Esophagus muscularis mucosa (tissue), 3 donors: ENCODE measurements around the gene ATG9A.

ENCODE experiments used
- POLR2A ChIP-seq: fragments of 450-650 bp; IDR thresholded peaks from one replicate; pipeline ENCODE4 v1.6.1; 2017; ENCODE audit warnings: antibody characterized with exemption, moderate library complexity, mild to moderate bottlenecking, low read depth
- TF ChIP-seq, protein P1 (sequence below), 3 experiments: fragments of 200-600 bp in 2 of 3; fragments of 450-650 bp in 1 of 3; sonication (generic) in 2 of 3; IDR thresholded peaks; one replicate each; pipeline ENCODE4 v1.5.1; 2017 to 2019; ENCODE audit warnings: antibody characterized with exemption in 3 of 3, mild to moderate bottlenecking in 2 of 3, moderate library complexity in 1 of 3

DNA sequence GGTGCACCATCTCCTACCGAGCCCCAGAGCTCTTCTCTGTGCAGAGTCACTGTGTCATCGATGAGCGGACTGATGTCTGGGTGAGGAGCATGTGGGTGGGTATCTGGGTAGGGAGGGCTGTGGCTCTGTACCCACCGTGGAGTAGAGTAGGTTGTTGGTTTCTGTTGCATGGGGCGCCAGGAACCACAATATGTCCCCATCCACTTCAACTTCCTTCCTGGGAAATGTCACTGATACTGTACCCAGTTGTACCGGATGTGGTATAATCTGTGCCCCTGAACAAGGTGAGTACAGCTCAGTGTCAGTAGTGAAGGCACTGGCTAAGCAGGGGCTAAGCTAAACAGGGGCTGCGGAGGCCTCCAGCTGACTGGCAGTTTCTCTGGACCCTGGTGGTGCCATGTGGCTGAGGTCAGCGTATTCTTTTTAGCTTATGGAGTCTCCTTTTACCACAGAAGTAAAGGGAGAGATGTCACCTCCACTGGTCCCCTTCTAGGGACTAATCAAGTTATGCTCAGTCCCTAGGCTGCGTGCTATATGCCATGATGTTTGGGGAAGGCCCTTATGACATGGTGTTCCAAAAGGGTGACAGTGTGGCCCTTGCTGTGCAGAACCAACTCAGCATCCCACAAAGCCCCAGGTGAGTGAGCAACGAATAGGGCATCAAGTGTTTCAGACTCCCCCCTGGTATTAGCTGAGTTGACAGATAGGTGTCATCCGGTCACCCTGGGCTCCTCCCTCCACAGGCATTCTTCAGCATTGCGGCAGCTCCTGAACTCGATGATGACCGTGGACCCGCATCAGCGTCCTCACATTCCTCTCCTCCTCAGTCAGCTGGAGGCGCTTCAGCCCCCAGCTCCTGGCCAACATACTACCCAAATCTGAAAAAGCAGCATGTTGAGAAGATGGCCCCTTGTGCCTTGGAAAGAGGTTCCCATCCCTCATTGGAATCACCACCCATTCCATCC, 18.5 kb upstream of the ATG9A start:
- TF ChIP-seq, protein P1, sequence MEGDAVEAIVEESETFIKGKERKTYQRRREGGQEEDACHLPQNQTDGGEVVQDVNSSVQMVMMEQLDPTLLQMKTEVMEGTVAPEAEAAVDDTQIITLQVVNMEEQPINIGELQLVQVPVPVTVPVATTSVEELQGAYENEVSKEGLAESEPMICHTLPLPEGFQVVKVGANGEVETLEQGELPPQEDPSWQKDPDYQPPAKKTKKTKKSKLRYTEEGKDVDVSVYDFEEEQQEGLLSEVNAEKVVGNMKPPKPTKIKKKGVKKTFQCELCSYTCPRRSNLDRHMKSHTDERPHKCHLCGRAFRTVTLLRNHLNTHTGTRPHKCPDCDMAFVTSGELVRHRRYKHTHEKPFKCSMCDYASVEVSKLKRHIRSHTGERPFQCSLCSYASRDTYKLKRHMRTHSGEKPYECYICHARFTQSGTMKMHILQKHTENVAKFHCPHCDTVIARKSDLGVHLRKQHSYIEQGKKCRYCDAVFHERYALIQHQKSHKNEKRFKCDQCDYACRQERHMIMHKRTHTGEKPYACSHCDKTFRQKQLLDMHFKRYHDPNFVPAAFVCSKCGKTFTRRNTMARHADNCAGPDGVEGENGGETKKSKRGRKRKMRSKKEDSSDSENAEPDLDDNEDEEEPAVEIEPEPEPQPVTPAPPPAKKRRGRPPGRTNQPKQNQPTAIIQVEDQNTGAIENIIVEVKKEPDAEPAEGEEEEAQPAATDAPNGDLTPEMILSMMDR (IDR thresholded peaks at IDR 0.05): no peak
- TF ChIP-seq POLR2A: no peak
